AG10803 (cell line): ENCODE results near the gene FRMD1.

Experiments
- DNase-seq: peaks from one replicate; pipeline ENCODE4 v3.0.0; 2010; ENCODE audit warnings: low read depth
- H3K4me3 ChIP-seq: 2 replicates; pipeline ENCODE4 v1.5.1; 2011; ENCODE audit warnings: mild to moderate bottlenecking, low read length, control low read depth
- TF ChIP-seq, protein P1 (sequence below): conservative IDR thresholded peaks from 2 replicates; pipeline ENCODE4 v1.5.1; 2011; ENCODE audit warnings: mild to moderate bottlenecking, low read length, control low read depth, inconsistent platforms

FRMD1 gene

DNA sequence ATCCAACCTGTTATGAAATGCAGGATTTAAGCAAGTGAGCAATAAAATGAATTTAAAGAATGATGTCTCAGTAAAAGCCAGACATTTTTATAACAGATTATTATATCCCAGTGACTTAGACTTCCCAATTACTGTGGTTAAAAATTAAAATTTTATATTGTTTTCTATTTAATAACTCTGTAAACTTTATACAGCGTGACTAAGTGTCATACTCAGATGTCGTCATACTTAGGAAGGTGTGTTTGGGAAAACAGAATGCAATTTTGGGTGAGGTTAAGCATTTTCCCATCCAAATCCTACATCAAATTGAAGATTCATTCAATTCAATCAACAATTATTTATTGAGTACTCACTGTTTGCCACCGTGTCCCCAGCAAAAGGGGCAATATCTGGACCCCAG is 31.4 kb upstream of the FRMD1 start:
- H3K4me3 ChIP-seq = no peak overlapping the region
- DNase-seq = no peak
- TF ChIP-seq, protein P1, sequence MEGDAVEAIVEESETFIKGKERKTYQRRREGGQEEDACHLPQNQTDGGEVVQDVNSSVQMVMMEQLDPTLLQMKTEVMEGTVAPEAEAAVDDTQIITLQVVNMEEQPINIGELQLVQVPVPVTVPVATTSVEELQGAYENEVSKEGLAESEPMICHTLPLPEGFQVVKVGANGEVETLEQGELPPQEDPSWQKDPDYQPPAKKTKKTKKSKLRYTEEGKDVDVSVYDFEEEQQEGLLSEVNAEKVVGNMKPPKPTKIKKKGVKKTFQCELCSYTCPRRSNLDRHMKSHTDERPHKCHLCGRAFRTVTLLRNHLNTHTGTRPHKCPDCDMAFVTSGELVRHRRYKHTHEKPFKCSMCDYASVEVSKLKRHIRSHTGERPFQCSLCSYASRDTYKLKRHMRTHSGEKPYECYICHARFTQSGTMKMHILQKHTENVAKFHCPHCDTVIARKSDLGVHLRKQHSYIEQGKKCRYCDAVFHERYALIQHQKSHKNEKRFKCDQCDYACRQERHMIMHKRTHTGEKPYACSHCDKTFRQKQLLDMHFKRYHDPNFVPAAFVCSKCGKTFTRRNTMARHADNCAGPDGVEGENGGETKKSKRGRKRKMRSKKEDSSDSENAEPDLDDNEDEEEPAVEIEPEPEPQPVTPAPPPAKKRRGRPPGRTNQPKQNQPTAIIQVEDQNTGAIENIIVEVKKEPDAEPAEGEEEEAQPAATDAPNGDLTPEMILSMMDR = no peak

DNA sequence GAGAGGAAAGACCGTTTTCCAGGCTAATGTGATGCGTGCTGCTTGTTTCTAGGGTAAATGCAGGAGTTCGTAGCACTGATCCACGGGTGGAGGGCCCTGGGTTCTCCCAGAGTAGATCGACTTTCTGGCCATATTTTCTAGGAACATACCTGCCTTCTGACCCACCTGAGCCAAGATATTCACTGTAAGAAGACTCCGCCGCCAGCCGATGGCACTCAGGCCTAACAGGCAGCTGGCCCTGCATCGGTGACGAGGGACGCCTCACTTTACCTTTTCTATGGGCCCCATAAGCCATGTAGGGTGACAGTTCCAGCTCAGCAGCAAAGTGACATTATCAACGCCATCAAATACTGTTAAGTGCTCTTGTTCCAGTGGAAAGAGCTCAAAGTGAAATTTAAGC is 30.2 kb upstream of the FRMD1 start:
- TF ChIP-seq, protein P1 = no peak
- no peak for DNase-seq
- no peak overlapping the region for H3K4me3 ChIP-seq

DNA sequence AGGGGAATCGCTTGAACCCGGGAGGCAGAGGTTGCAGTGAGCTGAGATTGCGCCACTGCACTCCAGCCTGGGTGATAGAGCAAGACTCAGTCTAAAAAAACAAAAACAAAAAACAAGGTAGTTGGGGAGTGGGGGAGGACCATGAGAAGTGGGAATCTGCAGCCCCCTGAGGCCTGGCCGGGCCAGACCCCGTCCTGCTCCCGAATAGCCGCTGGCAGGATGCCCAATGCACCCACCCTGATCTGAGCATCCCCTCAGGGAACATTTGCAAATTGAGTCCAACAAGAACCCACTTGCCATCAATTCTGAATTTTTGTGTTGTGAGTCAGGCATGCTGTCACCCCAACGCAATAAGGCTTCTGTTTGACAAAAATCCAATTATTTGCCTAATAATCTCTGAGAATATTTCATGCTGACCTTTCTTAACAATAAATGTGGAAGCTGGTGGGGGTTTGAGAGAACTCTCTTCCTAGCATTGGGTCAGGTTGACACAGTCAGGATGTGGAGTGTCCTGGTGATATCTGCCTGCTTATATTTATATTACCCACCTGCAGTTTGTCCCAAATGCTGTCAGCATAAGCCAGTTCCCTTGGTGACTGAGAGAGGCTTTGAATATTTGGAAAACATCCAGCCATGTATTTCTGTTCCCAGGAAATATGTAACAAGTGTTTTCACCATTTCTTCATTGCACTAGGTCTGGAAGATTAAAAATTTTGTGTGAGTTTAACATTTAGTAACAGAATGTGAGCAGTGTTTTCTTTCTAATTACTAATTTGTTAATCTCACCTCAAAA is 28.4 kb upstream of the FRMD1 start:
- TF ChIP-seq, protein P1 = no peak
- no peak for DNase-seq

GRCh38 chr6:168106633-168107005 is 27.6 kb upstream of the FRMD1 start:
- TF ChIP-seq, protein P1 = no peak
- peak; percentile 27 for DNase-seq
- no peak overlapping the region for H3K4me3 ChIP-seq

More for the DNA sequence above, 28.4 kb upstream of the FRMD1 start:
- no peak overlapping the region for H3K4me3 ChIP-seq

DNA sequence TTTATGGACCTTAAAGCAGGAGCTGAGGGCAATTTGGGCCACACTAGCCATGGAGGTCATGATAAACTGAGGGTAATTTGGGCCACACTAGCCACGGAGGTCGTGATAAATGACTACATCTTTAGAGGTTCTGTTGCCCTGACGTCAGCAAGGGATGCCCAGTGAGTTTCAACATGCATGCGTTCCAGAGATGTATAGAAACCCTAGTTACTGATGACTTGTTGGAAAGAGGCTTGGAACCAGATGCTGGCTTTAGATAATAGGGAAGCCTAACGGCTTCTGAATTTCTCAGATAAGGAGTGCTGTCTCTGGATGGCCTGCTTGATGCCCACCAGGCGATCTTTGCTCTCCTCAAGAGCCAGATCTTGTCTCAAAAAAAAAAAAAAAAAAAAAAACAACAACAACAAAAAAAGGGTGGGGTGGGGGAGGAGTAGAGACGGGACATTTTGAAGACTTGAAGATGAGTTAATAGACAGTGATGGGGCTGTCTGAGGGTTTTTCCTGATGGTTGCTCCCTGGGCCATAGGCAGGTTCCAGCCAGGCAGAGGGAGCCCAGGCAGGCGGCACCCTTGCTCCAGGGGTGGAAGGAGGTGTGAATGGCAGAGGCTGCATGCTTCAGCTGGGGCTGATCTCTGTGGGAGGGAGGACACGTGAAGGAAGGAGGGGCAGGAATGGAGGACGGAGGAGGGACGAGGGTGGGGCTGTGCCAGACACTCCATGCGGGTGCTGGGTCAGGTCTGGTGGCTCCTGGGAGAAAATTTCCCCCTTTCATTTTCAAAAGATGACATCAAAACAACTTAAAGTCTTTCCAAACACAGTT is 27.0 kb upstream of the FRMD1 start:
- no peak for DNase-seq
- TF ChIP-seq, protein P1 = no peak
- H3K4me3 ChIP-seq = no peak overlapping the region

DNA sequence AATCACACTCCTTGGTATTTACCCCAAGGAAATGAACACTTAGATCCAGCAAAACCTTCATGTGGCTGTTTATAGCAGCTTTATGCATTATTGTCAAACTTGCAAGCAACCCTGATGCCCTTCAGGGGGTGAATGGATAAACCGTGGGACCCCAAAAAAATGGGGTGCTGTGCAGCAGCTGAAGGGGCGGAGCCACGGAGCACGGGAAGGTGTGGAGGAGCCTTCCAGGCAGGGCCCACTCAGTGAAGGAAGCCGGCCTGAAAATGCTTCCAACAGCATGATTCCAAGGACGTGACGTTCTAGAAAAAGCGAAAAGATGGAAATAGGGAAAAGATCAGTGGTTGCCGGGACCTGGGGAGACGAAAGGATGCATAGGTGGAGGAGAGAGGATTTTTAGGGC is 25.6 kb upstream of the FRMD1 start:
- TF ChIP-seq, protein P1 = no peak
- H3K4me3 ChIP-seq = no peak overlapping the region
- DNase-seq = no peak
